ENCODE results near the gene CEP55. TPM values are rescaled to one million over a fixed set of nuclear protein-coding genes. Genes with fewer than 3 reads are reported as not detected.

CEP55 gene
- total and polyA plus RNA-seq, 10 of the 15 experiments (the other 5 are each of a cell fraction or from before 2014, with no cell fraction given) = 14.6 to 83.6 (median 52.0) TPM

DNA sequence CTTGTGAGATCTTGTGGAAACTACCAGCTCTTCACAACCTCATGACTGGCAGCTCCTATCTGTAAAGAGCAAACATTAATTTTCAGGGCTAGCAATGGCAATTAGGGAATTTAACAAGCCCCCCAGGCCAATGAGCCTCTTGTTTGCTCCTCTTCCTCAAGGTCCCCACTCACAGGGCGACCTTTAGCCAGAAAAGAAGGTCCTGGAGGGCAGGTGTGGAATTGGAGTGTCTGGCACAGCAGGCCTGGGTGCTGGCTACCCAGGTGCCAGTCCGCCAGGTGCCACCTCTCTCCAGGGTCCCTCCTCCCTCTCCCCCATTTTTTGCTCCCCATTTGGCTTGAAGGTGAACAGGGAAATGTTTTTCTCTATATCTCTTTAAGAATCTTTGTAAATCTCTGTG is 1.9 kb upstream of the CEP55 start (continued):
- TF ChIP-seq SMARCA5 (IDR thresholded peaks at IDR 0.05) (no peak), GATAD2B (conservative IDR thresholded peaks at IDR 0.05; ENCODE audit: low read depth) (no peak), CBFB (IDR thresholded peaks at IDR 0.05; ENCODE audit: low read depth) (no peak), TBL1XR1 (IDR thresholded peaks at IDR 0.05; ENCODE audit: low read depth, low read length) (no peak), ZBED1 (IDR thresholded peaks at IDR 0.05; ENCODE audit: borderline replicate concordance) (no peak), FOXM1 (IDR thresholded peaks at IDR 0.05; ENCODE audit: low read depth, low read length) (no peak), MYB (IDR thresholded peaks at IDR 0.05; ENCODE audit: borderline replicate concordance, low read depth, low read length) (no peak), SMAD5 (IDR thresholded peaks at IDR 0.05; ENCODE audit: low read depth) (no peak)
- TF ChIP-seq, protein P1, sequence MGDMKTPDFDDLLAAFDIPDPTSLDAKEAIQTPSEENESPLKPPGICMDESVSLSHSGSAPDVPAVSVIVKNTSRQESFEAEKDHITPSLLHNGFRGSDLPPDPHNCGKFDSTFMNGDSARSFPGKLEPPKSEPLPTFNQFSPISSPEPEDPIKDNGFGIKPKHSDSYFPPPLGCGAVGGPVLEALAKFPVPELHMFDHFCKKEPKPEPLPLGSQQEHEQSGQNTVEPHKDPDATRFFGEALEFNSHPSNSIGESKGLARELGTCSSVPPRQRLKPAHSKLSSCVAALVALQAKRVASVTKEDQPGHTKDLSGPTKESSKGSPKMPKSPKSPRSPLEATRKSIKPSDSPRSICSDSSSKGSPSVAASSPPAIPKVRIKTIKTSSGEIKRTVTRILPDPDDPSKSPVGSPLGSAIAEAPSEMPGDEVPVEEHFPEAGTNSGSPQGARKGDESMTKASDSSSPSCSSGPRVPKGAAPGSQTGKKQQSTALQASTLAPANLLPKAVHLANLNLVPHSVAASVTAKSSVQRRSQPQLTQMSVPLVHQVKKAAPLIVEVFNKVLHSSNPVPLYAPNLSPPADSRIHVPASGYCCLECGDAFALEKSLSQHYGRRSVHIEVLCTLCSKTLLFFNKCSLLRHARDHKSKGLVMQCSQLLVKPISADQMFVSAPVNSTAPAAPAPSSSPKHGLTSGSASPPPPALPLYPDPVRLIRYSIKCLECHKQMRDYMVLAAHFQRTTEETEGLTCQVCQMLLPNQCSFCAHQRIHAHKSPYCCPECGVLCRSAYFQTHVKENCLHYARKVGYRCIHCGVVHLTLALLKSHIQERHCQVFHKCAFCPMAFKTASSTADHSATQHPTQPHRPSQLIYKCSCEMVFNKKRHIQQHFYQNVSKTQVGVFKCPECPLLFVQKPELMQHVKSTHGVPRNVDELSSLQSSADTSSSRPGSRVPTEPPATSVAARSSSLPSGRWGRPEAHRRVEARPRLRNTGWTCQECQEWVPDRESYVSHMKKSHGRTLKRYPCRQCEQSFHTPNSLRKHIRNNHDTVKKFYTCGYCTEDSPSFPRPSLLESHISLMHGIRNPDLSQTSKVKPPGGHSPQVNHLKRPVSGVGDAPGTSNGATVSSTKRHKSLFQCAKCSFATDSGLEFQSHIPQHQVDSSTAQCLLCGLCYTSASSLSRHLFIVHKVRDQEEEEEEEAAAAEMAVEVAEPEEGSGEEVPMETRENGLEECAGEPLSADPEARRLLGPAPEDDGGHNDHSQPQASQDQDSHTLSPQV (IDR thresholded peaks at IDR 0.05) = no peak

All from GM12878 (cell line).